ENCODE measurements around the gene FAXDC2. TPM values are rescaled to one million over a fixed set of nuclear protein-coding genes. Genes with fewer than 3 reads are reported as not detected.
A peak's percentile ranks its signal among the peaks of the same experiment; 100 is the strongest.

FAXDC2 gene
- total RNA-seq, 4 donors from 2014 or later: 1.6 to 30.1 (median 7.3) TPM

- TF ChIP-seq POLR2A (IDR thresholded peaks at IDR 0.05): no peak
- Histone ChIP-seq H3K27ac (no peak overlapping the region), H3K4me3 (no peak overlapping the region), H3K9me3 (no peaks in the 10 kb centered on the region), H3K27me3 (no peaks in the 10 kb centered on the region), H3K36me3 (no peaks in the 10 kb centered on the region), H3K4me1 (peaks cover 9 to 90% (median 39%) of the 10 kb centered on the region in 3 donors)
- DNase-seq: no peak
- intact Hi-C loops (cut with DNase I): no loop called here
- WGBS, 2 donors: 86 to 91% methylated on average over 2 of the region's 2 CpGs
Measured at GRCh38 chr5:154778534-154778933, 71.9 kb downstream of the FAXDC2 start.

- 64 to 78% methylated on average over 1 of the region's 1 CpG for WGBS, 2 donors
- H3K36me3 ChIP-seq: no peaks in the 10 kb centered on the region
- TF ChIP-seq POLR2A (IDR thresholded peaks at IDR 0.05): no peak
- no peak for TF ChIP-seq CTCF (IDR thresholded peaks at IDR 0.05)
- H3K27ac ChIP-seq: no peak overlapping the region
- no peaks in the 10 kb centered on the region for H3K9me3 ChIP-seq
- peaks cover 0 to 90% (median 34%) of the 10 kb centered on the region in 3 donors for H3K4me1 ChIP-seq
- DNase-seq: no peak
- H3K27me3 ChIP-seq: no peaks in the 10 kb centered on the region
- H3K4me3 ChIP-seq: no peak overlapping the region
- intact Hi-C loops (cut with DNase I): no loop called here
Measured at GRCh38 chr5:154776167-154776566, 74.2 kb downstream of the FAXDC2 start.

- no peaks in the 10 kb centered on the region for H3K27me3 ChIP-seq
- no peaks in the 10 kb centered on the region for H3K9me3 ChIP-seq
- H3K27ac ChIP-seq: no peak overlapping the region
- TF ChIP-seq POLR2A (IDR thresholded peaks at IDR 0.05) (no peak), CTCF (IDR thresholded peaks at IDR 0.05) (no peak)
- intact Hi-C loops (cut with DNase I): no loop called here
- no peak overlapping the region for H3K4me3 ChIP-seq
- no peaks in the 10 kb centered on the region for H3K36me3 ChIP-seq
- H3K4me1 ChIP-seq: peaks cover 12 to 89% (median 47%) of the 10 kb centered on the region in 3 donors
- DNase-seq: no peak
- WGBS, 2 donors: 70 to 83% methylated on average over 1 to 3 of the region's 3 CpGs
Measured at GRCh38 chr5:154773326-154773725, 77.1 kb downstream of the FAXDC2 start.

- Histone ChIP-seq H3K27me3 (no peaks in the 10 kb centered on the region), H3K36me3 (no peaks in the 10 kb centered on the region), H3K27ac (peak overlapping the region in 3 of 4 donors; percentile 28 to 74 (median 51)), H3K4me3 (peak overlapping the region in 1 of 4 donors; percentile 17), H3K4me1 (peaks cover 12 to 95% (median 59%) of the 10 kb centered on the region in 3 donors), H3K9me3 (no peaks in the 10 kb centered on the region)
- TF ChIP-seq POLR2A (IDR thresholded peaks at IDR 0.05): no peak
- TF ChIP-seq CTCF (IDR thresholded peaks at IDR 0.05): no peak
- 49 to 66% methylated on average over 5 to 10 of the region's 10 CpGs for WGBS, 2 donors
- DNase-seq: no peak
- intact Hi-C loops (cut with DNase I): no loop called here
Measured at GRCh38 chr5:154771383-154771901, 79.0 kb downstream of the FAXDC2 start.

- no peaks in the 10 kb centered on the region for H3K27me3 ChIP-seq
- no peaks in the 10 kb centered on the region for H3K9me3 ChIP-seq
- H3K4me1 ChIP-seq: peaks cover 12 to 95% (median 54%) of the 10 kb centered on the region in 3 donors
- H3K27ac ChIP-seq: peak overlapping the region in 1 of 4 donors; percentile 28
- DNase-seq: no peak
- no peaks in the 10 kb centered on the region for H3K36me3 ChIP-seq
- TF ChIP-seq POLR2A (IDR thresholded peaks at IDR 0.05) (no peak), CTCF (IDR thresholded peaks at IDR 0.05) (no peak)
- H3K4me3 ChIP-seq: no peak overlapping the region
- 50% methylated on average over 2 of the region's 2 CpGs for WGBS, 2 donors
- intact Hi-C loops (cut with DNase I): no loop called here
Measured at GRCh38 chr5:154770111-154770510, 80.3 kb downstream of the FAXDC2 start.

Small RNA genes within 50 kb of the gene (small RNA-seq; reads per million reads assigned to genes)
- gene MIR378H: 0 reads per million in 4 donors

Other genes with a start within 250 kb of the FAXDC2 start
- gene LARP1, start 95.2 kb downstream of the FAXDC2 start, total RNA-seq: 100 to 1,000 TPM in 1 of 4 donors, 10 to 100 TPM in 3; 81.7 to 105 (median 95.2) TPM
- gene CNOT8, start 8.0 kb upstream of the FAXDC2 start, total RNA-seq: 10 to 100 TPM; 32.8 to 55.0 (median 40.3) TPM
- gene GEMIN5, start 87.6 kb upstream of the FAXDC2 start, total RNA-seq: 10 to 100 TPM; 10.1 to 18.1 (median 13.2) TPM
- 10 to 100 TPM; 17.0 to 29.9 (median 21.6) TPM for gene MRPL22, start 90.5 kb upstream of the FAXDC2 start, total RNA-seq
- not detected for gene KIF4B, start 163.2 kb upstream of the FAXDC2 start, total RNA-seq